GM19238 (cell line): ENCODE results near the gene KRTAP10-1.

Experiments
- DNase-seq: peaks from one replicate; pipeline ENCODE4 v3.0.0; 2011; ENCODE audit warnings: low spot score; ENCODE audit not compliant: insufficient read length

KRTAP10-1 gene

DNA sequence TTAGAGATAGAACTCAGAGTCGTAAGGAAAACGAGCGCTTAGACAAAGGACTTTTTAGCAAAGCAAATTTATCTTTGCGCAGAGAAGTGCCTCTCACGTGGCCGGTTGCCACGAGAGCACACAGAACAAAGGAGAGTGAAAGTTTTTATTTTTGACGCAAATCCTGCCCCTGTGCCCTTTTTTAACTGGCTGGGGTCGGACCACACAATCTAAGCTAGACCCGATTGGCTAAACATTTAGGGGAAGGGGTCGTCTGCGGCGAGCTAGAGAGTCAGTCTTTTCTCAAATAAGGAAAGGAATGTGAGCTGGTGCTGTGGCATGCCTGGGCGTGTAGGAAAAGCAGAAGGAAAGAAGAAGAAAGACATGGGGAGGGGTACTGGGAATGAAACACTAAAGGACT lies 8.9 kb upstream of the KRTAP10-1 start:
- no peak for DNase-seq

DNA sequence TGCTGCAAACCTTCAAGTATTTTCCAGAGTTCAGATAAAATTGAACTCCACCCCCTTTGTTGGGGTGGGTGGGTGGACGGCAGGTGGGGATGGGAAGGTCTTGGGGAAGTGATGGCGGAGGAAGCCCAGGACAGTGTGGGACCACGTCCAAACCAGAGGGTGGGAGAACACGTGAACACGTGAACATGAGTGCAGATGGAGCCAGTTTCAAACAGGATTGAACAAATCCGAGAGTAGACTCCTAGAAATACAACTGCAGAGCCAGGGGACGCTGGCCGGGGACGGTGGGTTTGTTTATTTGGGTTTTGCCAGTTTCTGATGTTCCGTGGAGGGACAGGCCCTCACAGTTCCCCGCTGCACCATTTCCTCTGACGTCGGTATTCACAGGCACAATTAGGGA lies 8.4 kb upstream of the KRTAP10-1 start:
- no peak for DNase-seq

DNA sequence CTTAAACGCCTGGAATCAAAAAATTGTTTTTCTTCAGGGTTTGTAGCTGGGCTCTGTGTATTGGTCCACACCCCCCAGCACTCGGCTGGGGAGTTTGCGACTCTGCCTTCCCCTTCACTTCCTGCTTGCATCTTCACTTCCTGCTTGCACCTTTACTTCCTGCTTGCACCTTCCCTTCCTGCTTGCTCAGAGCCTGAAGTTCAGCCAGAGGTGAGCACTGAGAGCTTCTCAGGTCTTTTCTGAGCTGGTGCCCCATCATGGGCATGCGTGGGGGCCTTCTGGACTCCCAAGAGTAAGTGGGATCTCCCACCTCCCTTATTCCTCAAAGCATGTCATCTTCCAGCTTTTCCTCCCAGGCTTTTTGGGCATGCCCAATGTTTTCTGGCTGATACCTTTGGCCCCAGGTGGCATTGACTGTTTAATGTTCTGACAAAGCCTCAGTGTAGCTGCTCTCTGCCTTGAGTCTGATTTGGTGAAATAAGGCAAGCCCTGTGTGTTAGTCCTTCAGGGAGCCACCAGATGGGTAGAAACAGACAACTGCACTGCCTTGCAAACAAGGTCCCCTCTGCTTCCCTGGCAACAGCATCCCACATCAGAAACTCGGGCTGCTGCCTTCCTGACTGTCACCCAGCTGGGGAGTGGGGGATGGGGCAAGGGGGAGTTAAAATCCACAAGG lies 7.8 kb upstream of the KRTAP10-1 start:
- DNase-seq, result no peak

DNA sequence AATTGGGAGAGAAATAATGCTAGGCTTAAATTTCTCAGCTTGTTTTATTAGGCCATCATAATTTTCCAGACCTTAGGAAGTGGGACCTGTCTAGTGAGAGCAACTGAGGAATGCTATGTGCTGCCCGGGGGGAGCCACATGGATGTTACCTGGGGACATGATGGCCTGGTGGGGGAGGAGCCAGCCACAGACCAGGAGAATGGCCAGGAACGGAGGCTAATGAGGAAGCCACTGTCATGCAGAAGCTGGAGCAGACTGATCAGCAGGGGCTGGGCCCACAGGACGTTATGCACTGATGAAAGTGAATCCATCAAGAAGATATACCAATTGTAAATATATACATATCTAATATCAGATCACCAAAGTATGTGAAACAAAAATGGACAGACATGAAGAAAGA lies 4.6 kb upstream of the KRTAP10-1 start:
- no peak for DNase-seq

DNA sequence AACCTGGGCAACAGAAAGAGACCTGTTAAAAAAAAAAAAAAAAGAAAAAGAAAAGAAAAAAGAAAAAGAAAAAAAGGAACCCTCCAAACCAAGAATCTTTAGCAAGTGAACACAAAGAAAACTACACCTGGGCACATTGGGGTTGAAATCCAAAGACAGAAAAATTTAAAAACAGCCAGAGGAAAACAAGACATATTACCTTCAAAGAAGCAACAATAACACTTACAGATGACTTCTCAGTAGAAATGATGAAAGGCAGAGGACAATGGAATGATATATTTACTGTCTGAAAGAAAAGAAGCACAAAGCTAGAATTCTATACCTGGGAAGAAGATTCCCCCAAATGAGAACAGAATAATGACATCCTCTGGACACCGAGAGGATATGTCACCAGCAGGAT lies 2.7 kb upstream of the KRTAP10-1 start:
- DNase-seq, result no peak

DNA sequence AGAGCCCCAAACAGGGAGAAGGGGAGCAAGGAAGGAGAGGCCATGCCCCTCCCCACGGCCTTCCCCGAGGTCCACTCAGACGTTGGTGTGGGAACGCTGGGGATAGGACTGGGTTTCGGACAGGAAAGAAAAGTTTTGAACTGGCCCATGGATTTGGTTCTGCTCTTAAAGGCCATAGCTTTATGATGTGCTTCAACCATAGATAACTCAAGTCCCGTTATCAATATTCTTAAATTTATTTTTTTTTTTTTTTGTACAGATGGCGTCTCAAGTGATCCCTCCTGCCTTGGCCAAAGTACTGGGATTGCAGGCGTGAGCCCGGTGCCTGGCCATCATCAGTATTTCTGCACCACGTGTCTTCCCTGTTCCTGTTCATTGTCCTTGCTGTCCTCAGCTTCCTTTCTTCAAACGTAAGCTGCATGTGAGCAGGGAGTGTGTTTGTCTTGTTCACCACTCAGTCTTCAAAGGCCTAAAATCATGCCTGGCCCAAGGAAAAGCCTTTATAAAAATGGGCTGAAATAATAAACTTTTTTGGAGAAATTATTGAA lies 820 bp upstream of the KRTAP10-1 start:
- no peak for DNase-seq

DNA sequence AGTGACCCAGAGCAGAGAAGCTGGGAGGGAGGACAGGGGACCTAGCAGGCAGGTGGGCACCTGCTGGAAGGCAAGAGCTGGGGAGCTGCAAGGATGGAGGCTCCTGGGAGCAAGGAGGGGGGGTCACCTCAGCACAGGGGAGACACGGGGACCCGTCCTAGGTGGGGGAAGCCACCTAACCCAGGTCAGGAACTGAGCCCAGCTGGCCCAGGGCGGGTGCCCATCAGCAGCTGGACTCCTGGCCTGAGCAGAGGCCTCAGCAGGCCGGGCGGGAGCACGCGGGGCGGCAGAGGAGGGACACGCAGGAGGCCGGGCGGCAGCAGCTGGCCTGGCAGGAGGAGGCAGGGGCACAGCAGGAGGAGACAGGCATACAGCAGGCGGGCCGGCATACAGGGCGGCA lies 949 bp downstream of the KRTAP10-1 start:
- DNase-seq, result no peak

DNA sequence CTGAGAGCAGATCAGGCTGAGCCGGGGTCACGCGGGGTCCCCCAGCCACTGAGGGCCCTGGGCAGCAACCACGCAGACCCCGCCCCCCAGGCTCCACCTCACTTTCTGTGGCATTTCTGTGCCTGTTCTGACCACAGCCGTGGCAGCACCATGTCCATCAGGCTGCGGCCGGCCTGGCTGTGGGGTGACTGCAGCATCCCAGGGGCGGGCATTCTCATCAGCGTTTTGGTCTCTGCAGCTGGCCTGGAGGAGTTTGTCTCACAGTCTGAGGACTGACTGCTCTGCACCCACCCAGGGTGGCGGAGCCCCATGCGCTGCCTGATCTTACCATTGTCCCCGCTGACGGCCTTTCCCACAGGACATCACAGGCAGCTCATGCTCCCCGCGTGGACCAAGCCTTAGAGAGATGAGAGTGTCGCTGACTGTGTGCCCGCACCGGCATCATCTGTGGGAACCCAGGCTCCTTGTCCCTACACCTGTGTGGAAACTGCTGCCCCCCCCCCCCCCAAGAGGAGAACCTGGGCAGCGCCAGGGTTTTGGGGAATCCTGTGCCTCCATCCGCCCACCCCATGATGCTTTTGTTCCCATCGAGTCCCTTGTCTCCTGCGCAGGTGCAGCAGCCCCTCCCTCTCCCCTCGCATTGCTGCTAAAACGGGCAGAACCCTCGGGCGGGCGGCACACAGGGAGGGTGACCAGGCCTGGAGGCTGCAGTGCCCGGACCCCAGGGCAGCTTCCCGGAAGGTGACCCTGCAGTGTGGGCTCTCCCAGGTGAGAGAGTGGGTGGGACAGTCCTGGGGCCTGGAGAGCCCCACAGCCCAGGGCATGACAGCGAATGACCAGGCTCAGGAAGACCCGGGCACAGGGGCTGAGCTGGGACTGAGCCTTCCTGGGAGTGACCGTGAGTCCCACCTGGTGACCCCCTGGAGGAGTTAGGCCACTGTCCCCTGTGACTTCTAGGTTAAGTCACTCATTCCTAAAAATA lies 1.8 kb downstream of the KRTAP10-1 start:
- no peak for DNase-seq

DNA sequence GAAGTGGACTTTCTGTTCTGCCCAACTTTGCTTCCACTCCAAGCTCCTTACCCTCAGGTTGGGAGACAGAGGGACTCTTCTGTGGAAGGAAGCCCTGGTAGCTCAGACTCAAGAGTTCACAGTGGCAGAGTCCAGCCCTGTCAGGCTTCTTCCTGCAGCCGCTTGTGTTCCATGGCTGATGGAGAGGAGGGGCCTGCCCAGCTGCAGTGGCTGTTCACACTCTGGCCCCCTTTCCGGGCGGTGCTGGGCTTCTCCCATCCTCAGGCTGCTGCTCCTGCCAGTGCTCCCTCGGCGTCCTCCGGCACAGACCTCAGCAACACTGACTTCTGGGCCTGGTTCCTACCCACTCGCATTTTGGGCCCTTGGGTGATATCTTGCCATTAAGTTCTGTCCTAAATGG lies 4.0 kb downstream of the KRTAP10-1 start:
- no peak for DNase-seq

DNA sequence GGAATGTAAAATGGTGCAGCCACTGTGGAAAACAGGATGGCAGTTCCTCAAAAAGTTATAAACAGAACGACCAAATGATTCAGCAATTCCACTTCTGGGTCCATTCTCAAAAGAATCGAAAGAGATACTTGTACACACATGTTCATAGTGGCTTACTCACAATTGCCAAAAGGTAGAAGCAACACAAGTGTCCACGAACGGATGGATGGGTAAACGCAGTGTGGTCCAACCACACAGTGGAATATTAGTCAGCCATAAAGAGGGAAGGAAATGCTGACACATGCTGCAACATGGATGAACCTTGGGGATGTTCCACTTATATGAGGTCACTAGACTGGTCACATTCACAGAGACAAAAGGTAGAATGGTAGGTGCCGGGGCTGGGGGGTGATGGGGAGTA lies 5.3 kb downstream of the KRTAP10-1 start:
- DNase-seq, result no peak

DNA sequence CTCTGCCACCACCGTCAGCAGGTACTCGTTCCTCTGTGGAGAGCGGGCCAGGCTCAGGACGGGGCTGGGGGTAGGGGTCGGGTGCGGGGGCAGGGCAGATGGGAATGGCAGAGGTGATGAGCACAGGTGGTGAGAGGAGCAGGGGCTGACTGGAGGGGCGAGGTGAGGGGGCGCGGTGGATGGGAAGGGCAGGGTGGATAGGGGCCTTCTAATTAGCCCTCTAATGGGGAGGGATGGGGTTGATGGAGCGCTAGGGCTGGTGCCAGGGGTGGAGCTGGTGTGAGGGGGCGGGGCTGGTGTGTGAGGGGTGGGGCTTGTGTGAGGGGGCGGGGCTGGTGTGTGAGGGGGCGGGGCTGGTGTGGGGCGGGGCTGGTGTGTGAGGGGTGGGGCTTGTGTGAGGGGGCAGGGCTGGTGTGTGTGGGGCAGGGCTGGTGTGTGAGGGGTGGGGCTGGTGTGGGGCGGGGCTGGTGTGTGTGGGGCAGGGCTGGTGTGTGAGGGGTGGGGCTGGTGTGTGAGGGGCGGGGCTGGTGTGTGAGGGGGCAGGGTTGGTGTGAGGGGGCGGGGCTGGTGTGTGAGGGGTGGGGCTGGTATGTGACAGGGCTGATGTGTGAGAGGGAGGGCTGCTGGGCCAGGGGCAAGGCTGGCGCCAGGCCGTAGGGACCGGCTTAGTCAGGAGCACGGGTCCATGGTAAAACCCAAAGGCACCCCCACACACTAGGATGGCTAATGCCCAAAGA lies 5.9 kb downstream of the KRTAP10-1 start:
- DNase-seq, result no peak

DNA sequence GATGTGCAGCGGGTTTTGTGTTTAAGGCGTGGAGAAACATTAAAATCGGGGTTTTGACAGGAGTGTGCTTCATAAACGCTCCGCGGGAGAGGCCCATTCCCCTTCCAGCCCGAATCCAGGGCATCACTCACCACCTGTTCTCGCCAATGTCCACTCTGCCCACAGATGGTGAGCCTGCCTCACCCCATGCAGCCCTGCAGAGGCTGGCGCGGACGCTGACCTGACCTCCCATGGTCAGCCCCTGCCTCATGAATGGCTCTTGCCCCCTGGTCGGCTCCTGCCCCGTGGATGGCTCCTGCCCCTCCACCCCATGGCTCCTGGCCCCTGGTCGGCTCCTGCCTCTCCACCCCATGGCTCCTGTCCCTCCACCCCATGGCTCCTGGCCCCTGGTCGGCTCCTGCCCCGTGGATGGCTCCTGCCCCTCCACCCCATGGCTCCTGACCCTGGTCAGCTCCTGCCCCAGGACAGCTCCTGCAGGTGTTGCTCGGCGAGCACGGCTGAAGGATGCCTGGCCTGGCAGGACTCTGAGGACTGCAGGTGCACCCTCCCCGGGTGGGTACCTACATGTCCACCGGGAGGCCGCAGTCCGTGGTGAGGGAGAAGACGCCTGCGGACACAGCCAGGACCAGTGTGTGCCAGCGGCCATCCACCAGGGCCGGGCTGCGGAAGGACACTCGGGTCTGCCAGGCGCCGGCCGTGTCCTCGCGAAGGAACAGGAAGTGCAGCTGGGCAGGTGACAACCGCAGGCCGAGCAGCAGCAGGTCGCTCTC lies 6.7 kb downstream of the KRTAP10-1 start:
- DNase-seq, result no peak

DNA sequence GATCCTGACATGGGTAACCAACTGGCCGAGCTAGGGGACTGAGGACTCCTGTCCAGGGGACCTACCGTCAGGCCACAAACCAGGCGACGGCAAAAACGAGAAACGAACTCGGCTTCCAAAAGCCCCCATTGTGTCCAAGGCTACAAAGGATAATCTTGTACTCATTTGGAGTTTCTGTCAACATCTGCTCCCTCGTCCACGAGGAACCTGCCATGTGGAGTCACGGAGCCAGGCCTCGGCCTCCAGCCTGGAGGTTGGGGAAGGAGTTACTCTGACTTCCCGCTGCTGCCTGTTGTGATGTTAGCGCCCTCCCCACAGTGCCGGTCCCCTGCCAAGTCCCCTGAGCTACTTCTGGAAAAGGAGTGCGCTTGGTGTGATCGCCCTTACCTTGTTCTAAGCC lies 7.3 kb downstream of the KRTAP10-1 start:
- DNase-seq, result no peak

DNA sequence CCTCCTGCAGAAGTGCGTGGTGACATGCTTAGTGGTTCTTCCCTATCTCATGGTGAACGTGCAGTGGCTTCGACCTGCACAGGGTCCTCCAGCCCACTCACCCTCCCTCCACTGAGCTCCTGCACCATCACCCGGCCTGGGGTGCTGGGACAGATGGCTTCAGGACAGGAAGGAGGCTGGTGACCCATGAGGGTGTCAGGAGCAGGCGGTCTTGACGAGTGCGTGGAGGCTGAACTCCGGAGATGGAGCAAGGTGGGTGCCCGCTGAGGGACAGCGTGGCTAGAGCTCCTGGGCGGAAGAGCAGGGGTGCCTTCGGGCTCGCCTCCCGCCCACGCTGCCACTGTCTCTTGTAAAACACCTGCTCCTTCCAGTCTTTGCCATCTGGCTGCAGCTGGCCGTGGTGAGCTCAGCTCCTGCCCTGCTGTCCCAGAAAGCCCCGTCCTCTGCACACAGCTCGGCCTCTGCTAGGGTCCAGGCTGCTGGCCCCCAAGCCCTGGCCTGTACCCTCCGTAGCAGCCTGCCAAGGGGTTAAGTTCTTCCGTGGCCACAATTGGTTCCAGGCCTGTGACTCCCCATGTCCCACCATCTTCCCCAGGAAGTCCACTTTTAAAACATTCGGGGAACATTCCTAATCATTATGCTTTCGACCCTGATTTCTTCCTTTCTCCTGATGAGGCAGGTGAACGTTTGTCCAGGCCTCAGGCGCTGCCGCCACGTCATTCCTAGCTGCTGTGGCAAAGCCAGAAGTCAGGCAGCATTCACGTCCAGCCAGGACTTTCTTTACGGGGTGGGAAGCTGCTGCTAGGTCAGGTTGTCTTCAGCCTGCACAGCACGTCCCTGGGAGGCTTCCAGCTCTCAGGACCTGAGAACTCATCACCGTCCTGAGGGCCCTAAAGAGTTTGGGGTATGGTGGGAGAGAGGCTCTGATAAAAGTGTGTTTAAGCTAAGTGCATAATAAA lies 8.1 kb downstream of the KRTAP10-1 start:
- no peak for DNase-seq

DNA sequence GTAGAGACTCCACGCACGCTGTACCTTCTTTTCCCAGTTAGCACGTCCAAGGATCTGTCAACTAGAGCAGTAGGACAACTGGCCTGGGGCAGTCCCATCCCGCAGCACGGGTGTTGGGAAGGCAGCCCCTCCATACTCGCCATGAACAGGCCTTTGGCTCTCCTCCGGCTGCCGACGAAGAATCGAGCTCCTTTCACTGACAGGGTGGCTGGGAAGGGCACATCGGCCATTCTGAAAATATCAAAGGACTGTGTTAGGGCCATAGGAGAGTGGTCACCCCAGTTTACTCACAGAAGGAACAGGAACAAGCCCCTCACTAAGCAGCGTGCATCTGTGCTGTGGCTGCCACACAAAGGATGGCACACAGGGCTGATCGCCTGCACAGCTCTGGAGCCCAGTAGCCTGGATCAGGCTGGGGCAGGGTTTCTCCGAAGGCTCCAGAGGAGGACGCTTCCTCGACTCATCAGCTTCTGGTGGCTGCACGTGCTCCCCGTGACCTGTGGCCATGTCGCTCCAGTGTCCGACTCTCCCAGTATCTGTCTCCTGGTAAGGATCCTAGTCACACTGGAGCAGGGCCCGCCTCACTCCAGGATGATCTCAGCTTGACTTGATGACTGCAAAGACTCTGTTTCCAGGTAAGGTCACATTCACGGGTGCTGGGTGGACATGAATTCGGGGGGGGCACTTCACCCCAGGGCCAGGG lies 8.9 kb downstream of the KRTAP10-1 start:
- no peak for DNase-seq

DNA sequence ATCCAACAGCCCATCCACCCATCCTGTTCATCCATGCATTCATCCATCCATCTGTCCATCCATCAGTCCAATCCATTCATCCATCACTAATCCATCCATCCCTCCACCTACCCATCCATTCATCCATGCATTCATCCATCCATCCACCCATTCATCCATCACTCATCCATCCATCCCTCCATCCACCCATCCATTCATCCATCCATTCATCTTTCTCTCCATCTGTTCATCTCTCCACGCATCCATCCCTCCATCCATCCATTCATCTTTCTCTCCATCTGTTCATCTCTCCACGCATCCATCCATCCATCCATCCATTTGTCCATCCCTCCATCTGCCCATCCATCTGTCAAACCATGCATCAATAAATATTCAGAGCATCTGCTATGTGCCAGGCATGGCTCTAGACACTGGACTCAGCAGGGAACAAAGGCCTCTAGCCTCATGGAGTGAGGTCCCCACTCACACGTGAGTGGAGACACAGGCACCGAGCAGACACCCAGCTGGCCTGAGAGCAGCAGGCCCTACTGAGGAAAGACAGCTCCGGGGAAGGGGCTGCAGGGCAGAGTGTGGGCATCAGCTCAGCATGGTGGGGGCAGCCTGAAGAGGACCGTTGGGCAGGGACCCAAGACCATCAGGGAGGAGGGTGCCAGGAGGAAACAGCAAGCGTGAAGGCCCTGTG lies 9.6 kb downstream of the KRTAP10-1 start:
- no peak for DNase-seq

DNA sequence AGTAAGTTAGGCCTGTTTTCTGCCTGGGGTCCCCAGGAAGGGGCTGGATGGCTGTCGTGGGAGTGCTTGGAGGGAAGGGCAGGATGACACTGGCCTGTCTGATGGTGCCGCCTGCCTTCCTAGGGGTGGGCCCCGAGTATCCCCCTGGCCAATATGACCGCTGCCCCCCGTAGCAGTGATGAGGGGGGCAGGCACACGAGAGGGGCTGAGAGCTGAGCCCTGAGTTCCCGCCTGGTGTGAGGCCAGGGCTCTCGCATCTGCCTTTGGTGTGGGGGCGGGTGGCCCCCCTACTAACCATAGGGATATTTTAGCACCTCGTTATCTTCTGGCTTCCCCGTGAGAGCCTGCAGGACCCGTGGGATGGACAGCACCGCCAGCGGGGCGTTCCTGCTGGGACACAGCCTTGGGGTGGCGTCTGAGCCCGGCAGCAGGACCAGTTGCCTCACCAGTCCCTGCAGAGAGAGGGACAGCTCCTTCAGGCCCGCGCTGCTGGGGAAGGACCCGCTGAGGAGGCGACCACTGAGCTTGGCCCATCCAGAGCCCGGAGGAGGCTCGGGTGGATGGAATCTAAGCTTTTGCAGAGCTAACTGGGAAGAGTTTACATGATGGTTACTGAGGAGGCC lies 10.4 kb downstream of the KRTAP10-1 start:
- no peak for DNase-seq

DNA sequence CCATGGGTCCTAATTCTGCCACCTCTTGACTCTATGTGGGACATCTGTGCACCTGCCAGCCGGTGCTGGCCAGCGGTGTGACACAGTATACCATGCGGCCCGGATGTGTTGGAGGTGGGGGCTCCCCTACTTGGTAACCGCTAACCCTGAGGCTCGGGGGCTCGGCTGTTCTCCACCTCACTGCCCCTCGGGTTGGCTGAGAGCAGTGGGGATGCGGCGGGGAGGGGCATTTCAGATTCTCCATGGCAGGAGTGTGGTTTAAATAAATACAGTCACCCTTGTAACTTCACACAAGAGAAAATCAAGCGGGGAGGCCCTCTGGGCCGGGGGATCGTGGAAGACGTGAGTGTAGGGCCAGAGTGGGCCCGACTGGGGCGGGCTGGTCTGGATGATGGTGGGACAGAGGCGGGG lies 11.0 kb downstream of the KRTAP10-1 start:
- no peak for DNase-seq
